MM.1S (cell line): ENCODE data around the gene RYR2.

Source experiments
- DNase-seq: peaks from one replicate; pipeline ENCODE4 v3.0.0-alpha.2; 2015
- H2AFZ ChIP-seq: fragments of 300-600 bp; sonication (generic); 2 replicates; pipeline ENCODE4 v1.6.0; 2016; ENCODE audit warnings: antibody characterized with exemption, low read length
- H3F3A ChIP-seq: fragments of 300-600 bp; sonication (generic); 2 replicates; pipeline ENCODE4 v1.6.1; 2016; ENCODE audit warnings: mild to moderate bottlenecking, antibody characterized with exemption, low read length, moderate library complexity, mixed read lengths; ENCODE audit not compliant: insufficient read depth
- H3K27ac ChIP-seq: fragments of 300-600 bp; sonication (generic); 2 replicates; pipeline ENCODE4 v1.5.1; 2016; ENCODE audit warnings: mild to moderate bottlenecking, low read length
- H3K27me3 ChIP-seq: fragments of 300-600 bp; sonication (generic); replicated peaks from 2 replicates; pipeline ENCODE4 v1.6.0; 2016; ENCODE audit warnings: low read length; ENCODE audit not compliant: insufficient read depth
- H3K36me3 ChIP-seq: fragments of 300-600 bp; sonication (generic); replicated peaks from 2 replicates; pipeline ENCODE4 v1.6.1; 2016; ENCODE audit warnings: mild to moderate bottlenecking, low read length, mixed read lengths; ENCODE audit not compliant: insufficient read depth
- H3K4me1 ChIP-seq: fragments of 300-600 bp; sonication (generic); 2 replicates; pipeline ENCODE4 v1.6.1; 2016; ENCODE audit warnings: low read length, mixed read lengths
- H3K4me2 ChIP-seq: fragments of 300-600 bp; sonication (generic); 2 replicates; pipeline ENCODE4 v1.6.0; 2016; ENCODE audit warnings: low read depth, low read length
- H3K4me3 ChIP-seq: fragments of 300-600 bp; sonication (generic); 2 replicates; pipeline ENCODE4 v1.5.1; 2016; ENCODE audit warnings: low read length, mixed read lengths
- H3K79me2 ChIP-seq: fragments of 300-600 bp; sonication (generic); 2 replicates; pipeline ENCODE4 v1.6.1; 2016; ENCODE audit warnings: mixed run types, low read length, mixed read lengths
- H3K9ac ChIP-seq: fragments of 300-600 bp; sonication (generic); 2 replicates; pipeline ENCODE4 v1.6.1; 2016; ENCODE audit warnings: low read length, mixed read lengths
- H3K9me2 ChIP-seq: fragments of 300-600 bp; sonication (generic); replicated peaks from 2 replicates; pipeline ENCODE4 v1.6.1; 2016; ENCODE audit warnings: mild to moderate bottlenecking, low read length, mixed read lengths; ENCODE audit not compliant: insufficient read depth
- H3K9me3 ChIP-seq: fragments of 300-600 bp; sonication (generic); replicated peaks from 2 replicates; pipeline ENCODE4 v1.6.1; 2016; ENCODE audit warnings: mild to moderate bottlenecking, low read length, mixed read lengths; ENCODE audit not compliant: insufficient read depth
- H4K20me1 ChIP-seq: fragments of 300-600 bp; sonication (generic); 2 replicates; pipeline ENCODE4 v1.6.1; 2016; ENCODE audit warnings: mild to moderate bottlenecking, low read length, moderate library complexity, mixed read lengths; ENCODE audit not compliant: insufficient read depth
- EZH2 ChIP-seq: fragments of 300-600 bp; sonication (generic); optimal IDR thresholded peaks from 2 replicates; pipeline ENCODE3; 2017; ENCODE audit warnings: low read depth, mild to moderate bottlenecking, antibody characterized with exemption, low read length, mixed read lengths
- EZH2phosphoT487 ChIP-seq: fragments of 300-600 bp; sonication (generic); IDR thresholded peaks from 2 replicates; pipeline ENCODE4 v1.6.1; 2018; ENCODE audit warnings: antibody characterized with exemption, low read length
- TF ChIP-seq, protein P1 (sequence below): fragments of 300-600 bp; sonication (generic); IDR thresholded peaks from 2 replicates; pipeline ENCODE4 v1.5.1; 2016; ENCODE audit warnings: antibody characterized with exemption, low read length, mixed read lengths

RYR2 gene

DNA sequence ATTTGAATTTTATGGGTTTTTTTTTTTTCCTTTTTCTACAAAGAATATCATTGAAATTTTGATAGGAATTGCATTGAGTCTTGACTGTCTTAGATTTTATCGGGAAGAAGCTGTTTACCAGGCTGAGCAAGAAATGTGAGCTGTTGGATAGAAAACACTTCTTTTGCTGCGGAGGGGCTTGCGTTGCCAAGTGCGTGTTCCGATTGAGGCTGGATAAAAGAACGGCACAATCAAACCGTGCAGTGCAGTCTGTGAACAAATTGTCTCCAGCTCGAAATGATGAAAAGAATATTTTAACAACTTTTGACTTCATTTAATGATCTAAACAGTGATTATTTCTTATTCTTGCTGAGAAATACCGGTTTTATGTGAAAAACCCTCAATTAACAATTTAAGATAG is 149.4 kb downstream of the RYR2 start:
- H3K4me1 ChIP-seq = no peaks in the 10 kb centered on the region
- H3K9ac ChIP-seq = no peak overlapping the region
- no peaks in the 10 kb centered on the region for H3K9me3 ChIP-seq
- DNase-seq = no peak
- H3K27me3 ChIP-seq = no peaks in the 10 kb centered on the region
- no peak overlapping the region for H2AFZ ChIP-seq
- H3K27ac ChIP-seq = no peak overlapping the region
- no peaks in the 10 kb centered on the region for H3F3A ChIP-seq
- no peaks in the 10 kb centered on the region for H4K20me1 ChIP-seq
- H3K9me2 ChIP-seq = no peaks in the 10 kb centered on the region
- no peaks in the 10 kb centered on the region for H3K79me2 ChIP-seq
- no peak overlapping the region for H3K4me2 ChIP-seq
- H3K4me3 ChIP-seq = no peak overlapping the region
- H3K36me3 ChIP-seq = no peaks in the 10 kb centered on the region
- TF ChIP-seq EZH2phosphoT487 (no peak), EZH2 (no peak)
- TF ChIP-seq, protein P1, sequence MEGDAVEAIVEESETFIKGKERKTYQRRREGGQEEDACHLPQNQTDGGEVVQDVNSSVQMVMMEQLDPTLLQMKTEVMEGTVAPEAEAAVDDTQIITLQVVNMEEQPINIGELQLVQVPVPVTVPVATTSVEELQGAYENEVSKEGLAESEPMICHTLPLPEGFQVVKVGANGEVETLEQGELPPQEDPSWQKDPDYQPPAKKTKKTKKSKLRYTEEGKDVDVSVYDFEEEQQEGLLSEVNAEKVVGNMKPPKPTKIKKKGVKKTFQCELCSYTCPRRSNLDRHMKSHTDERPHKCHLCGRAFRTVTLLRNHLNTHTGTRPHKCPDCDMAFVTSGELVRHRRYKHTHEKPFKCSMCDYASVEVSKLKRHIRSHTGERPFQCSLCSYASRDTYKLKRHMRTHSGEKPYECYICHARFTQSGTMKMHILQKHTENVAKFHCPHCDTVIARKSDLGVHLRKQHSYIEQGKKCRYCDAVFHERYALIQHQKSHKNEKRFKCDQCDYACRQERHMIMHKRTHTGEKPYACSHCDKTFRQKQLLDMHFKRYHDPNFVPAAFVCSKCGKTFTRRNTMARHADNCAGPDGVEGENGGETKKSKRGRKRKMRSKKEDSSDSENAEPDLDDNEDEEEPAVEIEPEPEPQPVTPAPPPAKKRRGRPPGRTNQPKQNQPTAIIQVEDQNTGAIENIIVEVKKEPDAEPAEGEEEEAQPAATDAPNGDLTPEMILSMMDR = no peak

DNA sequence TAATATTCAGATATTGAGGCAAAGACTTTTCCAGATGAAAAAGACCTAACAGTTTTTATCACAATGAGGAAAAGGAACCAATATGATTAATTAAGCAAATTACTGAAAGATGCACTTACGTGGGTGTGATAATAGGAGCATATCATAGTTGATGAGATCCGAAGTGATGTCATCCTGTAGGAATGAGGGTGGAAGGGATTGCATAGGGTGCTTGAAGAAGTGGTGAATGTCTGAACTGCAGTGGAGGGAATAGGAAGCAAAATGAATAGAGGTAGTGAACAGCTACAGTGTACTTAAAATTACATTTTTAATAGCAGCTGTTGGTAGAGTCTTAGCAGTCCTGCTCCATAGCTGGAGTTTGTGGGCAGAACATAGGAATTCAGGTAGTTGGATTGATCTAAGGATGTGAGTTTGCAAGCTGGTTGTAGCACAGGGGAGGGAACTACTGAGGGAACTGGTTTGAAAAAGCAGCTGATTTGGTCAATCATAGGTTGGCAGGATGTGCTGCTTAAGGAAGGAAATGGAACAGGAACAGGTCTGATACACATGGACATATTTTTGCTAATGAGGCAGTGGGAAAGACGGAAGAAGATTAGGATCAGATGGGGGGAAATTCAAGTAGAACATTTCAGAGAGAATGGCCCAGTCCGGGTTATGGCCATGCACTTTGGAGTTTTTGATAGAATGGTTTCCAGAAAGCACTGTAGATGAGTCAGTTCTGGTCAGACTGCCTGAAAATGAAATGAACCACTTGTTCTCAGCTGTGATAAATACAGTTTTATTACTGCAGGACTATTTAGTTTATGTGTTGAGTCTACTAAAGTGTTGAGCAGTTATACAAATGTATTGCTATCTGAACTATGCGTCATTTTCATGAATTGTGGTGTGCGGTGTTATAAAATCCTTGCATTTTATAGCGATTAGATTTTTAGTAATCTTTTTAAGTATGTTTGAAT is 155.8 kb downstream of the RYR2 start:
- Histone ChIP-seq H3K9me2 (no peaks in the 10 kb centered on the region), H3K9me3 (no peaks in the 10 kb centered on the region), H3K9ac (no peak overlapping the region), H3K27ac (no peak overlapping the region), H3K27me3 (no peaks in the 10 kb centered on the region), H3K4me2 (no peak overlapping the region), H3K4me3 (no peak overlapping the region), H4K20me1 (no peaks in the 10 kb centered on the region), H3K79me2 (no peaks in the 10 kb centered on the region), H2AFZ (no peak overlapping the region), H3K4me1 (no peaks in the 10 kb centered on the region), H3K36me3 (no peaks in the 10 kb centered on the region), H3F3A (no peaks in the 10 kb centered on the region)
- TF ChIP-seq EZH2phosphoT487 (no peak), EZH2 (no peak)
- TF ChIP-seq, protein P1 = no peak
- no peak for DNase-seq

DNA sequence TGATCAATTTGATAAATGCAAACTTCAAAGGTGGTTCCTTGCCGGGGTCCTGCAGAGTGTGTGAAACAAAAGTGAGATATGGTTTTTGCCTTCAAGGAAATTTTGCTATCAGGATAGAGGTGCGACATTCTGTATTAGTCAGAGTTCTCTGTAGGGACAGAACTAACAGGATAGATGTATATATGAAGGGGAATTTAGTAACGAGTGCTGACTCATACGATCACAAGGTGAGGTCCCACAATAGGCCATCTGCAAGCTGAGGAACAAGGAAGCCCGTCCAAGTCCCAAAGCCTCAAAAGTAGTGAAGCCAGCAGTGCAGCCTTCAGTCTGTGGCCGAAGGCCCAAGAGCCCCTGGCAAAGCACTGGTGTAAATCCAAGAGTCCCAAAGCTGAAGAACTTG is 157.0 kb downstream of the RYR2 start:
- TF ChIP-seq EZH2 (no peak), EZH2phosphoT487 (no peak)
- TF ChIP-seq, protein P1 = no peak
- DNase-seq = no peak

More for the DNA sequence above, 157.0 kb downstream of the RYR2 start:
- Histone ChIP-seq H3K79me2 (no peaks in the 10 kb centered on the region), H3K36me3 (no peaks in the 10 kb centered on the region), H3K4me1 (no peaks in the 10 kb centered on the region), H2AFZ (no peak overlapping the region), H3K9me2 (no peaks in the 10 kb centered on the region), H3K9me3 (no peaks in the 10 kb centered on the region), H3K9ac (no peak overlapping the region), H3K27ac (no peak overlapping the region), H3K27me3 (no peaks in the 10 kb centered on the region), H4K20me1 (no peaks in the 10 kb centered on the region), H3F3A (no peaks in the 10 kb centered on the region), H3K4me2 (no peak overlapping the region), H3K4me3 (no peak overlapping the region)
